ENCODE data around the gene ZNF207.
"Not testable (repeated sequence)": the region's sequence is repeated elsewhere in the genome, so short reads cannot be mapped to it uniquely, and the experiment has no call there.

The ZNF207 gene

DNA sequence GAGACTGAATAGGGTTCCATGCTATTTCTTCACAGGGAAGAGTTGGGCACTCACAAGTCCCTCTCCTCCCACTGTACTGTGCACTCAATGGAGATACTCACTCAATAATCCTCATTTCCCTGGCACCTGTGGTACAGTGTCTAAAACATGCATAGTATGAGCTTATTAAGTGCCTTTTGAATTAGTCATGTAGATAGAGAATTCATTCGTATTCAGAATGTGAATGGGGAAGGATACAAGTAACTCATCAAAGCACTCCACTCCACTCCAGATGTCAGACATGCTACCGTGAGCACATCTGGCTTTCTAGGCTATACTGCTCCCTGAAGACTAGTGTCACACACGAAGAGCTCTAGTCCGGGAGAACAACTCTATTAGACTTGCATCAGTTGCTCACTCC is 14.3 kb upstream of the ZNF207 start:
- no peak for DNase-seq

DNA sequence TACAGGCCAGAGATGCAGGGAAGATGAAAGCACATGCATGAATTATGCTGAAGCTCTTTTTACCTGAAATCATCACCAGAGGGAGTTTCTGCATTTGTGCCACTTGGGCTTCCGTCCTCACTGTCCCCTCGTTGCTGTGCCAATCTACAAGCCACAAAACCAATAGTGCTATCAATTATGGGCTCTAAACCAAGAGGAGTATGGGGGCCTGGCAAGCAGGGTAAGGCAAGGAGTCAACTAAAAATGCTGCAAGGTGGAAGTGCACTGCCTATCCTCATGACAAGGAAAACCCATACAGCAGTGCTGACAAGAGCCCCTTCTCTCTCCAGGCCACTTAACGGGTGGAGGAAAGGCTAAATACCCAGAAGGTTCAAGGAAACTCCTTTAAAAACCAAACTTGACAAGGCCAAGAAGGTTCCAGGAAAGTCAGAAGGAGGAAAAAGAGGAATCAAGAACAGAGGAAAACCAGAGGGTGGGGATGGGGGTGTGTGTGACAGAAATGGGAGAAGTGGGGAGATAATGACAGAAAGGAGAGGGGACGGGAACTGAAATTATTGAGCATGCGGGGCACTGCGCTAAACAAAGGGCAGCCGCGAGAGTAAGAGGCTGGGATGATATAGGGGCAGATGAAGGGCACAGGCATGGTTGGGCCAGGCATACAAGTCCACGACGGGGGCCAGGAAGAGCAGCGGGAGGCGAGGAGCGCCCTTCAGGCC is 8.7 kb upstream of the ZNF207 start:
- DNase-seq = peak; percentile 8

- DNase-seq = peak; percentile 10
Measured at GRCh38 chr17:32341857-32342602, 7.9 kb upstream of the ZNF207 start, which contains the start of gene C17orf75. Gene C17orf75, minus strand, starts transcription at chr17:32342173. Its CDS starts 34 bp downstream, at chr17:32342139.

DNA sequence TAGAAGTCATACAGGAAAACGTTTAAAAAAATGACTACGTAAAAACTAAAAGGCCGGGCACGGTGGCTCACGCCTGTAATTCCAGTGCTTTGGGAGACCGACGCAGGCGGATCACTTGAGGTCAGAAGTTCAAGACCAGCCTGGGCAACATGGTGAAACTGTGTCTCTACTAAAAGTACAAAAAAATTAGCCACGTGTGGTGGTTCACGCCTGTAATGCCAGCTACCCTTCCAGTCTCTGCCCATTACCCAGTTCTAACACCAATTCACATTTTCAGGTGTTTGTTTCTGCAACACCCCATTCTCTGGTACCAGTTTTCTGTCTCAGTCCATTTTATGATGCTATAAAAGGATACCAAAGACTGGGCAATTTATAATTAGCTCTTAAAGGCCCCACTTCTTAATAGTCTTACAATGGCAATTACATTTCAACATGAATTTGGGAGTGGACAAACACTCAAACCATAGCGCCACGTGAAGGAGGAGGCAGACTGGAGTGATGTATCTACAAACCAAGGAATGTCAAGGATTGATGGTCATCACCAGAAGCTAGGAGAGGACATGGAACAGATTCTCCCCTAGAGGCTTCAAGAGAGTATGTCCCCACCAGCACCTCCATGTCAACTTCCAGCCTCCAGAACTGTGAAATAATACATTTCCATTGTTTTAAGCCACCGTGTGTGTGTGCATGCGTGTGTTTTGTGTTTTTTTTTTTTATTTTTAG is 7.2 kb upstream of the ZNF207 start:
- DNase-seq = peak; percentile 2

- no peak for DNase-seq
Measured at GRCh38 chr17:32345951-32346600, 3.9 kb upstream of the ZNF207 start.

DNA sequence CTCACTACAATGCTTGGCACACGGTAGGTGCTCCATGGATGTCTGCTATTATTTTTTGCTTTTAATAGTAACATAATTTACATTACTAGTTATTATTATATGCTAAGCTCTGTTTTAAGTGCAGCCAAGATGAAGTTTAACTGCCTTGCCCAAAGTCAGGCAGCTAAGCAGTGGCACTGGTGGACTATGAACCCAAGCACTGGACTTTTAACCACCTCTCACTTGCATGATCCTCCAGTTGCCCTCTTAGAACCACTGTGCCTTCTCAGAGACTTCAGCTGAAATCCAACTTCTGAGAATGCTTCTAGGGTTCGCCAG is 1.5 kb upstream of the ZNF207 start:
- no peak for DNase-seq

- peak; percentile 36 for DNase-seq
Measured at GRCh38 chr17:32349503-32349853, 479 bp upstream of the ZNF207 start.

DNA sequence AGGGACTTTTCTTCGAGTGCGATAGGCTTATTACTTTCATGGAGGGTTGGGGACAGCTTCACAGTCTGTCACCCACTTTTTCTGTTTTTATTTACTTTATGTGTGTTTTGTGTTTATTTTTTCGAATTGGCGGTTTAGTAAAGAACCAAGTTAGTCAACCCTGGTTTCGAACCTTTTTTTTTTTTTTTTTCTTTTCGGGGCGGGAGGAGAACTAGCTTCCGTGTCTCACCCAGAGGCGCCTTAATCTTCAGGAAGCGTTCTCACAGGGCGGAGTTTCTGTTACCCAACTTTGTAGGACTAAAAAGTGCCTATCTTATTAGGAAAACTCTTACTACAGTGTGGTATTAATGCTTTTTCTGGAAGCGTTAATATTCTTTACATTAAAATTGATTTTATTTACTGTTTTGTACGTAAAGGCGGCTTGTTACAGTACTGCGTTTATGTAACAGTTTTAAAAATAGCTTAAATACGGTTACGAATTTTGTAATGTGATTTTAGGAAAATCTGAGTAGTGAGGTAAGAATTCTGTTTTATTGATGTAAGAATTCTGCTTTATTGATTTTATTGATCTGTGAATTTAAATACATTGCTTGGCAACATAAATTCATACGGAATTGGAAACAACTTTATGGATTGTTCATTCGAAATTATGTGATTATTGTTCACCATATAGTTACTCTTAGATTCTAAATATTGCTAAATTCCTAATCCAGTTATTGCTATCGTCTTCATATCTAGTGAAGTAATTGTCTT is 885 bp downstream of the ZNF207 start:
- no peak for DNase-seq

GRCh38 chr17:32352734-32353133 is 2.8 kb downstream of the ZNF207 start:
- not testable (repeated sequence) for DNase-seq

- no peak for DNase-seq
Measured at GRCh38 chr17:32355649-32356377, 5.9 kb downstream of the ZNF207 start.

DNA sequence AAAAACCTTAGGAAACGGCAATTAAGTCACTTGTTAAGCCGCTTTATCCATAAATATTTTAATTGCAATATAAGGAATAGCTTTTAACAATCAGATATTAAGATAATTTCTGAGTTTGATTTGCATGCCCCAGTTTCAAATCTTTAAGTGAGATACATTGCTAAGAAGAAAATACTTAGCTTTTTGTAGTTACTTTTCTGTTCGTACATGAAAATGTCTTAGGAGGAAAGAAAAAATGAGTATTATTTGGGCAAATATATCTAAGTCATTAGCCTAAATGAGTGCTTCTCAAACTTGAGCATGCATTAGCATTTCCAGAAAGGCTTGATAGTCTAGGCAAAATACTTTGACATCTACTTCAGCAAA is 6.4 kb downstream of the ZNF207 start:
- DNase-seq = no peak

DNA sequence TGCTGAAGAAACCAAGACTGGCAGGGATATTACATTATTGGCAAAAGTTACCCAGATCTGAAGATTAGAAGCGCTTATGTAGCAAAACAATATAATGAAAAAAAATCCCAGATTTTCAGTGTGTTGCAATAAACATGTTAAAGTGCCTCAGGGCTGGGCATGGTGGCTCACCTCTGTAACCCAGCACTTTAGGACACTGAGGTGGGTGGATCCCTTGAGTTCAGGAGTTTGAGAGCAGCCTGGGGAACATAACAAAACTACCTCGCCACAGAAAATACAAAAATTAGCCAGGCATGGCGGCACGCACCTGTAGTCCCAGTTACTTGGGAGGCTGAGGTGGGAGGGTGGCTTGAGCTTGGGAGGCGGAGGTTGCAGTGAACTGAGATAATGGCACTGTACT is 6.8 kb downstream of the ZNF207 start:
- no peak for DNase-seq

DNA sequence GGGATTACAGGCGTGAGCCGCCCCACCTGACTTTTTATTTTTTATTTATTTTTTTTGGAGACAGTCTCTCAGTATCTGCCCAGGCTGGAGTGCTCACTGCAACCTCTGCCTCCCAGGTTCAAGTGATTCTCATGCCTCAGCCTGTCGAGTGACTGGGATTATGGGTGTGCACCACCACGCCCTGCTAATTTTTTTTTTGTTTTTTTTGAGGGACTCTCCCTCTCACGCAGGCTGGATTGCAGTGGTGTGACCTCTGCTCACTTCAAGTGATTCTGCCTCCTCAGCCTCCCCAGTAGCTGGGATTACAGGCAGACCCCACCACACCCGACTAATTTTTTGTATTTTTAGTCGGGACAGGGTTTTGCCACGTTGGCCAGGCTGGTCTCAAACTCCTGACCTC is 7.7 kb downstream of the ZNF207 start:
- DNase-seq = no peak

DNA sequence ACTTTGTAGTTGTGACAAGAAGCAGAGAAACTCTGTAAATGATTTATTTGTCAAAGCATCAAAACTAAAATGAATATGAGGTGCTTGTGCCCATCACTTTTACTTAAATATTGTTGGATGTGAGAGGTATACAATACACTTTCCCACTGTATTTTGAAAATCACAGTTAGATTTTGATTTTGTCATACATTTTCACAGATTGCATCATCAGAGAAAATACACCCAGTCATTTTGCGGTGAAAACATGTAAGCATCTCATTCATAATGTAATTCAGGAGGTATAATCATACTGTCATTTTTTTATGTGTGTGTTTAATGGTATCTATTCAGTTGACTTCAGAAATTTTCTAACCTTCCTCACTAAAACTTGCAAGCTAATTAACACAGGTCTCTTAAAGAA is 11.3 kb downstream of the ZNF207 start:
- DNase-seq = no peak

- no peak for DNase-seq
Measured at GRCh38 chr17:32370426-32370825, 20.5 kb downstream of the ZNF207 start.

DNA sequence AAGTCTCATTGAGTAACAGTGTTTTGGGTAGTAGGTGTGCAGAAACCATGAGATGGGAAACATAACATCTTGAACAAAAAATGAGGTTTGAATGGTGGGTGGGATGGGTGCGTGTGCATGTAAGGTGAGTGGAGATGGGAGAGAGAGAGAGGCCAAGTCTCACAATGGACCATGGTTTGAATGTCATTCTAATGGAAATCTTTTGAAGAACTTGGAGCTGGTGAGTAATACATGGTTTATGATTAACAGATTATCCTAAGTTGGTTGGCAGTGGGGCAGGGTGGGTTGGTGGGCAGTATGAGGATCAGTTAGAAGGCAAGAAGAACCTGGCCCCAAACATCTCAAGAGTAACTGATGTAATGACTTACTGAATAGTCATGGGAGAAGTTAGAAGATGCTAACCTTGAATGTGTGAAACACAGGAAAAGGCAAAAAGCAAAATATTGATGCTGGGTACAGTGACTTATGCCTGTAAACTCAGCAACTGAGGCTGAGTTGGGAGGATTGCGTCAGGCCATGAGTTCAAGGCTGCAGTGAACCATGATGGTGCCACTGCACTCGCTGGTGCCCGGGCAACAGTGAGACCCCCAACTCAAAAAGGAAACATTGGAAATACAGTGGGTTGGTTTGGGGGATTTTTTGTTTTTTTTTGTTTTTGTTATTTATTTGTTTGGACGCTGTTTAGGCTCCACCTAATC is 32.7 kb downstream of the ZNF207 start:
- DNase-seq = no peak

GRCh38 chr17:32383926-32384434 is 34.0 kb downstream of the ZNF207 start:
- DNase-seq = no peak

DNA sequence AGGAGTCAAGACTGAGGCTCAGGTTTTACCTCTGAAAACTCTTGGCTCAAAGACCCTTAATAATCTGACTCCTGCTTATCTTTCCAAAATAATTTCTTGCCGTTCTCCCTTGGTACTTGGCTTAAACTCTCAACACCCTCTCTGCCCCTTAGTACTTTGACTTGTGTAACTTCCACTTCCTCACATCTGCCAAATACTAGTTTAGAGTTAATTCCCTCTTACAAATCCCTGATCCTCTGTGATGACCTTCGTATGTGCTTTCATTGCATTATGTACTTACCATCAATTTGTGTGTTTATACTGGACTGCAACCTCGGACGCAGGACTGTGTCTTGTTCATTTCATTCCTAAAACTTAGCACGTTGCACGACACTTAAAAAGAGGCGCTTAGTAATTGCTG is 35.2 kb downstream of the ZNF207 start:
- DNase-seq = no peak

- no peak for DNase-seq
Measured at GRCh38 chr17:32385971-32386370, 36.0 kb downstream of the ZNF207 start.

- no peak for DNase-seq
Measured at GRCh38 chr17:32386844-32387243, 36.9 kb downstream of the ZNF207 start.

DNA sequence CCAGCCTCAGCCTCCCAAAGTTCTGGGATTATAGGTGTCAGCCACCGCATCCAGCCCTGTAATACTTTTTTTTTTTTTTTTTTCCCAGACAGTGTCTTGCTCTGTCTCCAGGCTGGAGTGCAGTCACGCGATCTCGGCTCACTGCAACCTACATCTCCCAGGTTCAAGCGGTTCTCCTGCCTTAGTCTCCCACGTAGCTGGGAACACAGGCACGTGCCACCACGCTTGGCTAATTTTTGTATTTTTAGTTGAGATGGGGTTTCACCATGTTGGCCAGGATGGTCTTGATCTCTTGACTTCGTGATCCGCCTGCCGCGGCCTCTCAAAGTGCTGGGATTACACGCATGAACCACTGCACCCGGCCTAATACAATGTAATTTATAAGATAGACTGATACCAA is 38.2 kb downstream of the ZNF207 start:
- not testable (repeated sequence) for DNase-seq
